GM19099 (cell line): Measurements from ENCODE around the gene UBXN11.

Source experiments
- POLR2A ChIP-seq: IDR thresholded peaks from 3 replicates; pipeline ENCODE4 v1.6.1; 2011; ENCODE audit warnings: low read depth; ENCODE audit not compliant: insufficient read length; ENCODE audit errors: extremely low read depth

UBXN11 gene, protein sequence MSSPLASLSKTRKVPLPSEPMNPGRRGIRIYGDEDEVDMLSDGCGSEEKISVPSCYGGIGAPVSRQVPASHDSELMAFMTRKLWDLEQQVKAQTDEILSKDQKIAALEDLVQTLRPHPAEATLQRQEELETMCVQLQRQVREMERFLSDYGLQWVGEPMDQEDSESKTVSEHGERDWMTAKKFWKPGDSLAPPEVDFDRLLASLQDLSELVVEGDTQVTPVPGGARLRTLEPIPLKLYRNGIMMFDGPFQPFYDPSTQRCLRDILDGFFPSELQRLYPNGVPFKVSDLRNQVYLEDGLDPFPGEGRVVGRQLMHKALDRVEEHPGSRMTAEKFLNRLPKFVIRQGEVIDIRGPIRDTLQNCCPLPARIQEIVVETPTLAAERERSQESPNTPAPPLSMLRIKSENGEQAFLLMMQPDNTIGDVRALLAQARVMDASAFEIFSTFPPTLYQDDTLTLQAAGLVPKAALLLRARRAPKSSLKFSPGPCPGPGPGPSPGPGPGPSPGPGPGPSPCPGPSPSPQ

DNA sequence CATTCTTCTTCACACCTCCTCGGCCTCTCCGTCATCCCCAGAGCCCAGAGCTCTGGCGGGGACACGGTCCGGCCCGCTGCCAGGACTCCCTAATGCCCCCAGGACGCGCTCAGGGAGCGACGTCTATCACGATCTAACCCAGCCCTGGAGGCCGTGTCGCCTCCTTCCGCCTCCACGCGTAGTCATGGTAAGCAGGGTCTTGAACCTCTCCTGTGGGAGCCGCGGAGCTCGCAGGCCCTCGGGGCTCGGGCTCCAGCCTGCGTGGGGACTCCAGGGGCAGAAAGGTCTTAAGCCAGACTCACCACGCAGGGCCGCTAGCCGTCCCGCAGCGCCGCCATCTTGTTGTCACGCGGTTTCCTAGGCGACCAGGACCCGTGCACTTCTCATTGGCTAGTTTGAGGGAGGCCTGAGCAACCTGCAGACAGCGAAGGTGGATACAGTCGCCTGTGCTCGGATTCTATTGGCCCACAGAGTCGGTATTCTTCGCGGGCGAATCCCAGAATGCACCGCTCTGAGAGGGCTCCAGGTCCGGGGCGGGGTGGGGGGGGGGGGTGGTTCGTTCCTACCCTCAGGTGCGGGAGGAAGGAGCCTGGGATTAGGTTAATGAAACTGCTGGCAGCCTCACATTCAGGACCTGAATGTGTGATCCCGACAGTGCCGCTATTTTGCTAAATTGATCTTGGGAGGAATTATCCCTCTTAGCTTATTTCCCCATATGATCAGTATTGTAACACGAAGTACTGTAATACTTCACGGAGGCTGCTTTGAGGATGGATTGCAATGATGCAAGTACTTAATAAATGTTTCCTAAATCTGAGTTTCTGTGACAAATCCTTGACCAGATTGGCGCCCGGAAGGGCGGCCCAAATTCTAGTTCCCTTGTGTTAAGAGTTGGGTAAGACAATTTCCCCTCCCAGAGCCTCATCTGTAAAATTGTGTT lies at the start of gene UBXN11:
Gene UBXN11 (minus strand): TSS at position 347 of the 940 bp plus-strand sequence. CDS start 3,753 bp downstream, outside the sequence.
- TF ChIP-seq POLR2A: peak; percentile 47

DNA sequence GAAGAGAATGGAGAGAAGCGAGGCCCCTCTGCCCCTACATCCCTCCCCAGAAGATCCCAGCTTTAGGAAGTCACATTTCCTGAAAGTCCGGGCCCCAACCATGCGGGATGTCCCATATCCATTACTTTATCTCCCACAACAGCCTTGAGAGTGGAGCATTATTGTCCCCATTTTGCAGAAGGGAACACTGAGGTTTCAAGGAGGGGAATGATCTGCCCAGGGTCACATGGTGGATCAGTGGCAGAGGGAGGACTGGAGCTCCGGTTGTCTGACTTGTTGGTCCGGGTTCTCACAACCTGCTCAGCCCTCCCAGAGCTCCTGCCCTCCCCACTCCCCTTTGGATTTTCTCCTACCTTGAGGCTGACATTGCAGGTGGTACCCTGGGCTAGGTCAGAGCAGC lies 49.7 kb upstream of the UBXN11 start:
- no peak for TF ChIP-seq POLR2A

DNA sequence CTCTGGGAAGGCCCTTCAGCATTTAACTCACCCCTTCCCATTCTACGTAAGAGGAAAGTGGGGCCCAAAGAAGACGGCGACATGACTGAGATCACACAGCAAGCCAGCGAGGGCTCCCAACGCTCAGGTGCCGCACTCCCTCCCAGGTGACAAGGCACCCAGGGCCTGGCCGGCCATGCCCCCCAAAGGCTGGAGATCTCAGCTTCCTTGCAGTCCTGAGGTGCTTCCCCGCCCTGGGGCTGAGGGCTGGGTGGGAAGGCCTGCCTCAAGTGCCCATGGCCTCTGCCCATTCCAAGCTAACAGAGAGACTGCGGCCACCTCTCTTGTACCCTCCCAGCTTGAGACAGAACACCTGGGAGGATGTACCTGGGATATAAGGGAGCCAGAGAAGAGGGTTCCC lies 48.5 kb upstream of the UBXN11 start:
- TF ChIP-seq POLR2A: no peak

DNA sequence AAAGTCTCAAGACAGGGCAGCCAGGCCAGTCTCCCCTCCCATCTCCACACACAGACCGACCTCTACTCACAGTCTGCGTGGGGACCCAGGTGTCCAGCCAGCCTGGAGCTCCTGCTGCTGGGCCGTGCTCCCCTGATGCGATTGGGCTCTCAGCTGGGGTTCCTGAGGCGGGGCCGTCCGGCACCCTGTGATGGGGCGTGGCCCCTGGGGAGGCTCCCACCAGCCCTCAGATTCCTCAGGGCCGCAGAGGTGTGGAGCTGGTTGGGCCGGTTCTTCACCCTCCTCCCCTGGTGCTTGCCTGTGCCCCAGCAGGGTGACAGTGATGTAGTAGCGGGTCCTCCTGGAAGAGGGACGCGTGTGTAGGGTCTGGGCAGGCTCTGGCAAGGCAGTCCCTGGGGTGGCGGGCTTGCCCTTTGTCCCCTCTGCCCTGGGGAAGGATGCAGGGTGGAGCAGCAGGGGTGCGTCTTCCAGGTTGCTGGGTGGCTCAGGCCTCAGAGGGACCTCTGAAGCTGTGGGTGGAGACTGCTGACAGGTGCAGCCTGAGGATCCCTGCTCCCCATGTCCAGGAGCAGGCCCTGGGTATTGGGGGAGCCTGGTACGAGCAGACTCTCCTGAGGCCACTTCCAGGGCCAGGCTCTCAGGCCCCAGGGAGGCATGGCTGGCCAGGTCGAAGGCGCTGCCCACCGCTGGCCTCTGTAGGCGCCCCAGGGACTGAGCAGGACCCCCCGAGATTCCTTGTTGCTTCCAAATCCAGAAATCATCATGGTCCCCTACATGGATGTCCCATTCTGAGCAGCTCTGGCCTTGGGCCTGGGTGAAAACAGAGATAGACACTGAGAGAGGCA lies 47.8 kb upstream of the UBXN11 start, which contains the start of gene CRYBG2:
Gene CRYBG2 (minus strand): TSS at position 155 of the 845 bp plus-strand sequence. CDS start 7,473 bp downstream, outside the sequence.
- TF ChIP-seq POLR2A: no peak

DNA sequence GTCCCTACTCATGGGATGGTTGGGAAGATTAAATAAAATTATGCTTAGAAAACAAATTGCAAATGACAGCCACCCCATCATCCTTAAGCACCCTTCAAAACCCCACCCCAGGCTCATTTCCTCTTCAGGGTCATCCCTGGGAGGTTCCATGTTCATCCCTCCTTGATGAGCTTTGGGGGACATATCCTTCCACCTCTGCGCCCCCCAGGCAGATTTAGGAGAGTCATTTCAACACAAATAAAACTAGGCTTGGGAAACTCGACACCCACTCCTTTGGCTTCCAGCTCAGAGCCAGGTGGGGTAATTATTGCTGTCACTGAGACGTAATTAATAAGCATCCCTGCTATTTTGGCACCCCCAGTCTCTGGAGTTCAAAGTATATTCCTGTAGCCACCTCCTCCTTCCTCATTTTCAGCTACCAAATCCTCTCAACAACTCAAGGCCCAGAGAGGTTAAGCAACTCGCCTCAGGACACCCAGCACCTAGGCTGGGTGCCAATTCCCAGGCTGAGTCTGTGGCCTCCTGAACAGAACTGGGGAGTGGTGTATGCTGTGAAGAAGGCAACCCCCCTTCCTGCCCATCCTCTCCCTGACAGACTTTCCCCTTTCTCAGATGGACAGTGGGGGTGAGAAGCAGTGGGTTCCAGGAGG lies 46.9 kb upstream of the UBXN11 start:
- no peak for TF ChIP-seq POLR2A

DNA sequence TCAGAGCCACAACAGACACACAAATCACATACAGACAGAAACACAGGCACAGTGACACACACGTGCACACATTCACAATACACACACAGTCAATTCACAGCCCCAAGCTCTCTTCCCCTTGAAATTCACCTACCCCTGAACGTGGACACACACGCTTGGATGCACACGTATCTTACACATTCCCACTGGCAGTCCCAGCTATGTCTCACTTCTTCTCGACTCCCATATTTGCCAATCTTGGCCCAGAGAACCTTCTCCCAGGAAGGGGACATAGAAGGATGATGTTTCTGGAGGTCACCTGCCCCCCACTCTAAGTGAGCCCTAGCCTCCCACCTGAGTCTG lies 45.9 kb upstream of the UBXN11 start:
- TF ChIP-seq POLR2A: no peak

DNA sequence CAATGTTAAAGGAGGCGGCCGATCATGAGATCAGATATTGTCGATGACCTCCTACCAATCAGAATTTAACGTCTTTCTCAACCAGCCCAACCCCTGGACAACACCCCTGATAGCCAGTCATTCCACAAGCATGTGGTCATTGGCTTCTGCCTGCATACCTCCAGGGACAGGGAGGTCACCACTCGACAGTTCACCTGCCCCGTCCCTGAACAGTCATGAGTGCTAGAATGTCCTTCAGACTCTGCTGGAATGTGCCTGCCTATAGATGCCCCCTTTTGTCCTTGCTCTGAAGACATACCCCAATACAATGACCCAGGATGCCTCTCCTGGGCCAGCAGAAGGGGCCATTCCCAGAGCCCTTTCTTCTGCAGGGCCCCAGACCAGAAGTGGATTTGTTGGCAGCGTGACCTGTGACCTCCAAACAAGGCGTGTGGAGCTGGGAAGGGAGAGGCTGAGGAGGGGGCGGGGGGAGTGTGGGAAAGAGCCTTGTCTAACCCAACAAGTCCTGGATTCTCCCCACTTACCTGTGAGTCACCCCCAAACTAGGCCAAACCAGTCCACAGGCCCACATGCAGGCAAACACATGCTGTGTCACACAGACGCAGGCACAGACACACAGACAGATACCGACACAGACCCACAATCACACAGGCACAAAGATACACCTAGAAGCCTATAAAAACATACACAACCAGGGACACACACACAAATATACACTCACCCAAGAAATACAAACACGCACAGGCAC lies 45.3 kb upstream of the UBXN11 start:
- TF ChIP-seq POLR2A: no peak

DNA sequence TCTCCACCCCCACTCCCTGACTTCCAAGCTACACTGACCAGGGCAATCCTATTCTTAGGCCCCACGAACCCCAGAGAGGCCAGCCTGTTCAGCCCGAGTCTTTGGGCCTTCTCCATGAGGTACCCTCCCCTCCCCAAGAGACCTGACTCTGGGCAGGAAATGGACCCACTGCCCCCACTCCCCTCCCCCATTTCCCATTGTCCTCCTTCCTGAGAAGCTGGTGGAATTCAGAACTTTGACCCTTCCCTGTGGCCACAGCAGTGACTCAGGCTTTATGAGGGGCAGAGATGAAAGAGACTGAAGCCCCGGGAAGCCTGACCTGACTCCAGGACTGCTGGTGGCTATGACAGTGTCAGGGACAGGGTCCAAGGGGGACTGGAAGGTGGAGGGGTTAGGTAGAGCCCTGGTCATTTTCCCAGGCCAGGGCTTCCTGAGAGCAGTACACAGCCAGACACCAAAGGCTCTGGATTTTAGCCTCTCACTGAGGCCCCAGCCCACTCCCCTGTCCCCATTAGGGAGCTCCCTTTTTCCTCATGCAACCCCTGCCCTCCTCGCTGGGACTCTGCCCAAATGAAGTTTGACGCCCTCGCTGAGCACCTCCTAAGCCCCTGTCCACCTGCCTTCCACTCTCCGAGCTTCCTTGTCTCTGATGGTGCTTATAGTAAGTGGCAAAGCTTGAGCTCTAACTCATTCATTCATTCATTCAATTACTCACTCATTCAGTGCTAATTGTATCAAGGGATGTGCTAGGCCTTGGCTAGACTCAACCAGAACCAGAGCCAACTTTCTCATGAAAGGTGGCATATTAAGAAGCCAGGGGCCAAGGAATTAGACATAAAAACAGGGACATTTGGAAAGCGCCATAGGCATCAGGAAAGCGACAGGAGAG lies 44.5 kb upstream of the UBXN11 start:
- TF ChIP-seq POLR2A: no peak

DNA sequence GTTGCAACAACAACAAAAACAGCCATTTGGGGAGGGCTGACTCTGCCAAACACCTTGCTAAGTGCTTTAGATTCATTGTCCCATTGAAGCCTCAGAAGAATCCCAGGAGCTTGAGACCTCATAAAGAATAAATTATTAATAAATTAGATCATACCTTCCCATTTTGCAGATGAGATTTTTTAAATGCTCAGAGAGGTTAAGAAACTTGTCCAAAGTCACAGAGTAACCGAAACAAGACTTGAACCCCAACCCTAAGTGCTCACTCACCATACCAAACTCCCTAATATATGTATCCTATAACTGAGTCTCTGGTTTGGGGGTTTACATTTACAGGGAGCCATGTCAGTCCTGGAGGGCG lies 43.9 kb upstream of the UBXN11 start:
- no peak for TF ChIP-seq POLR2A

DNA sequence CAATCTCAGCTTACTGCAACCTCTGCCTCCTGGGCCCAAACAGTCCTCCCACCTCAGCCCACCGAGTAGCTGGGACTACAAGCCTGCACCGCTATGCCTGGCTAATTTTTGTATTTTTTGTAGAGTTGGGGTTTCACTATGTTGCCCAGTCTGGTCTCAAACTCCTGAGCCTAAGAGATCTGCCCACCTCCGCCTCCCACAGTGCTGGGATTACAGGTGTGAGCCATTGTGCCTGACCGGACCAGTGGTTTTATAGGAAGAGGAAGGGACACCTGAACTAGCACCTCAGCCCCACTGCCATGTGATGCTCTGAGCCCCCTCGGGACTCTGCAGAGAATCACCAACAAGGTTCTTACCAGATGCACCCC lies 43.4 kb upstream of the UBXN11 start:
- TF ChIP-seq POLR2A: no peak

DNA sequence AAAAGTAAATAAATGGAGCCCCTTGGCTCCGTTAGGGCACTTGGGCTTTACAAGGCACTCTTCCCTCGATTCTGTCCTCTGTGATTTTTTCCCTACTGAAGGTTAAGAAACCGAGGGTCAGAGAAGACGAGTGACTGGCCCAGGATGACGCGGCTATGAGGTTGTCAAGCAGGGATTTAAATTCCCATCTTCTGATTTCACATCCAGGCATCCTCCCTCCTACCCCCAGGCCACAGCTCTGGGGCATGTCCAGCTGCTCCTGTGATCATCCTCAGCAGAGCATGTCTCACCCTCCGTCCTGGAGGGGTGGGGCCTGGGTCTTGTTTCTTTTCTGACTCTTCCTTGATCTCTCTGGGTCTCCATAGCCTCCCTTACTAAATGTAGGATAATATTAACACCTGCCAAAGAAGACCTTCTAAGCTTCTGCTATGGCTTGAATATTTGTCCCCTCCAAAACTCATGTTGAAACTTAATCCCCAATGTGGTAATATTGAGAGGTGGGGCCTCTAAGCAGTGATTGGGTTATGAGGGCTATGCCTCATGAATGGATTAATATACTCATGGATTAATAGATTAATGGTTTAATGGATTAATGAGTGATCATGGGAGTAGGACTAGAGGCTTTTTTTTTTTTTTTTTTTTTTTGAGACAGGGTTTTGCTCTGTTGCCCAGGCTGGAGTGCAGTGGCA lies 42.9 kb upstream of the UBXN11 start:
- no peak for TF ChIP-seq POLR2A
